OCI-LY3 (cell line): ENCODE results near the gene ZRANB2.

ENCODE experiments used
- CTCF ChIP-seq: fragments of 200-600, 300-600 bp; sonication (generic); IDR thresholded peaks from 2 replicates; pipeline ENCODE4 v1.5.1; 2014; ENCODE audit warnings: antibody characterized with exemption, low read length, low read depth
- EZH2phosphoT487 ChIP-seq: fragments of 200-600 bp; shearing (Covaris generic); IDR thresholded peaks from 2 replicates; pipeline ENCODE4 v1.6.1; 2018; ENCODE audit warnings: antibody characterized with exemption, mixed run types, low read depth

- TF ChIP-seq CTCF (no peak), EZH2phosphoT487 (no peak)
Measured at GRCh38 chr1:71044833-71045232, 36.0 kb downstream of the ZRANB2 start.
